ENCODE measurements around the gene AUTS2.

The AUTS2 gene

DNA sequence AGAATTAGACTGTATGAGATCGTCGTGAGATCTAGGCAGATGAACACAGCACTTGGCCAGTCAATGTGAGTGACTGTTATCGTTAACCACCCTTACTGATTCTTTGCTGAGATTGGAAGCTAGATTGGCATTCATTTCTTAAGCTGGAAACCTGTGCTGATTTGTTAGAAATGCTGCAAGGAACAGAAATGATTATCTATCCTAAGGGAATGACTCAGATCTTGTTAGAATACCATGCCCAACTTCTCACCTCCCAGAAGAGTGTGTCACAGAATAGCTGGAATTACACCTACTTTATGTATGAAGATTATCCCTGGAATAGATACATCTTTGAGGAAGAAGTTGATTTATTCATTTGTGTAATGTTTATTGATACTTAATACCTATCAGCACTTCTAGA is 275.2 kb downstream of the AUTS2 start:
- no peak overlapping the region for H3K27ac Mint-ChIP-seq
- H3K36me3 Mint-ChIP-seq (ENCODE audit: low read depth), result no peaks in the 10 kb centered on the region
- peaks cover 6% of the 10 kb centered on the region for H3K27me3 Mint-ChIP-seq
- H3K9me3 Mint-ChIP-seq, result no peaks in the 10 kb centered on the region
- no peak overlapping the region for H3K4me3 Mint-ChIP-seq
- H3K4me1 Mint-ChIP-seq (ENCODE audit: low read depth), result no peaks in the 10 kb centered on the region
- DNase-seq, result no peak

DNA sequence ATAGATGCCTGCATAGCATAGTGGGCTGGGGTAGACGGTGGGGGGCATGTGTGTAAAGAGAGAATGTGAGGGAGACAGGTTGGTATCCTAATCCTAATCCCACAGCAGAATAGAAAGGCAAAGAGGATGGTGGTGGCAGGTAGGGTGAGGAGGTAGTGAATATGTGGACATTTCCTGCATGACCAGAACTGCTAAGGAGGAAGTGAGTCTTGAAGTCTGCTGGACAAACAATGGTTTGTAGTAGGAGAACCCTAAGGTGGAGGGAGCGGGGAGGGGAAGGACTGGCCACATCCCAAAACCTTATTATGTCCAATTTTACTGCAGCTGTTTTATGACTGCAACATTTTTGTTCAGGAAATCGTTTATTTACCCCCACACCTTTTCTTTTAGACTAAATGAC is 279.7 kb downstream of the AUTS2 start:
- Mint-ChIP-seq H3K4me1 (ENCODE audit: low read depth) (no peaks in the 10 kb centered on the region), H3K27me3 (peaks cover 6% of the 10 kb centered on the region), H3K27ac (no peak overlapping the region), H3K9me3 (no peaks in the 10 kb centered on the region), H3K36me3 (ENCODE audit: low read depth) (no peaks in the 10 kb centered on the region), H3K4me3 (no peak overlapping the region)
- DNase-seq, result no peak

DNA sequence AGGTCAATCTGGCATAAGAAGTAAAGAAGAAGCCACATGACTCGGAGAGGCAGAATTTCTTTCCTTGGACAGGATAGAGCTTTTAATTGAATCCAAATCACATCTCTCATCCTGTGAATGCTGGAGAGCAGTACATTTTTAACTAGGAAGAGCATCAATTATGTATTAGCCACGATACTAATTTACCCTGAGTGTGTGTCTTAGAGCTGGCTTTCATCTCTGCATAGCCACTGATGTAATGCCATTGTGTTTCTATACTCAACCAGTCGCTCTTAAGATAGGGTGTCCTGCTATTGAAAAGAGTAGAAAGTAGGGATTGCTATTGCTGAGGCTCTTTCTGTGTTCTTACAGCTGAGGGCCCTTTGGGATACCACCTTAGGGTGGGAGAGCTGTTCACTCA is 280.3 kb downstream of the AUTS2 start:
- Mint-ChIP-seq H3K9me3 (no peaks in the 10 kb centered on the region), H3K36me3 (ENCODE audit: low read depth) (no peaks in the 10 kb centered on the region), H3K4me1 (ENCODE audit: low read depth) (no peaks in the 10 kb centered on the region), H3K27ac (no peak overlapping the region), H3K27me3 (peaks cover 6% of the 10 kb centered on the region), H3K4me3 (no peak overlapping the region)
- DNase-seq, result no peak

DNA sequence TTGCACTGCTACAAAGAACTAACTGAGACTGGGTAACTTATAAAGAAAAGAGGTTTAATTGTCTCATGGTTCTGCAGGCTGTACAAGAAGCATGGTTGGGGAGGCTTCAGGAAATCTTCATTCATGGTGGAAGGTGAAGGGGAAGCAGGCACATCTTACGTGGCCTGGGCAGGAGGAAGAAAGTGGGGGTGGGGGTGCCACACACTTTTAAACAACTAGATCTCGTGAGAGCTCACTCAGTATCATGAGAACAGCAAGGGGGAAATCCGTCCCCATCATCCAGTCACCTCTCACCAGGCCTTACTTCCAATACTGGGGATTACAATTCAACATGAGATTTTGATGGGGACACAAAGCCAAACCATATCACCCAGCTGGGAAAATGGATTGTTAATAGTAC is 281.7 kb downstream of the AUTS2 start:
- no peak overlapping the region for H3K27ac Mint-ChIP-seq
- H3K4me3 Mint-ChIP-seq, result no peak overlapping the region
- H3K4me1 Mint-ChIP-seq (ENCODE audit: low read depth), result no peaks in the 10 kb centered on the region
- no peak for DNase-seq
- peaks cover 6% of the 10 kb centered on the region for H3K27me3 Mint-ChIP-seq
- H3K9me3 Mint-ChIP-seq, result no peaks in the 10 kb centered on the region
- no peaks in the 10 kb centered on the region for H3K36me3 Mint-ChIP-seq (ENCODE audit: low read depth)

DNA sequence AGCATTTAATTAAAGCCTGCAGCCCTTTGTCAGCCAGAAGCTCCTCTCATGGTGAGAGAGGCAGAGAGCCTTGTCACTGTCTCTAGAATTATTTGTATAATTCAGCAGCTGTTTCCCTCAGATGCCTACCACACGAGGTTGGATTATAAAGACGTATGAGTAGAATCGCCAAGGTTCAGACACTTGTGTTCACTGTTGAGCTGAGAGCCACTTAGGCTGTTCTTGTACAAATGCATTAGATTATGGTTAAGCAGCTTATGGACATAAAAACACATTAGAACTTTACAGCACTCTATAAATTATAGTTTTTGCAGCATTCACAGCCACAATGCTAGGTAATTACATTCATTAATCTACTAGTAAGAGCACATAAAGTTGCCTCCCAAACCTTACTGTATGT is 282.6 kb downstream of the AUTS2 start:
- H3K4me1 Mint-ChIP-seq (ENCODE audit: low read depth), result no peaks in the 10 kb centered on the region
- no peak overlapping the region for H3K4me3 Mint-ChIP-seq
- DNase-seq, result no peak
- H3K27ac Mint-ChIP-seq, result no peak overlapping the region
- peaks cover 6% of the 10 kb centered on the region for H3K27me3 Mint-ChIP-seq
- no peaks in the 10 kb centered on the region for H3K9me3 Mint-ChIP-seq
- H3K36me3 Mint-ChIP-seq (ENCODE audit: low read depth), result no peaks in the 10 kb centered on the region

DNA sequence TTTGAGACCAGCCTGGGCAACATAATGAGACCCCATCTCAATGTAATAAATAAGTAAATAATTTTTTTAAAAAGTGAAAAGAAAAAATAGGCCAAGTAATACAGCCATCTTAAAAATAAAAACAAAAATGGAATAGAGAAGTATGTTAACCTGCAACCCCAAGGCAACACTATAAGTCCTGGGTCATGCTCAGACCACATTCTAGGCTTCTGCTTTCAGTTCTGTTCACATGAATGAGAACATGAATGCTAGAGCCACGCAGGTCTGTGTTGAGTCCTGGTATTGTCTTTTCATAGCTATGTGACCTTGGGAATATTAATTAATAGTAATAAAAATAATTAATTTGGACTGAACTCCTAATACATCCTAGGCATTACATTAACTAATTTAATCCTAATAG is 284.0 kb downstream of the AUTS2 start:
- Mint-ChIP-seq H3K27ac (no peak overlapping the region), H3K4me1 (ENCODE audit: low read depth) (no peaks in the 10 kb centered on the region), H3K27me3 (peaks cover 6% of the 10 kb centered on the region), H3K9me3 (no peaks in the 10 kb centered on the region), H3K4me3 (no peak overlapping the region), H3K36me3 (ENCODE audit: low read depth) (no peaks in the 10 kb centered on the region)
- DNase-seq, result no peak

DNA sequence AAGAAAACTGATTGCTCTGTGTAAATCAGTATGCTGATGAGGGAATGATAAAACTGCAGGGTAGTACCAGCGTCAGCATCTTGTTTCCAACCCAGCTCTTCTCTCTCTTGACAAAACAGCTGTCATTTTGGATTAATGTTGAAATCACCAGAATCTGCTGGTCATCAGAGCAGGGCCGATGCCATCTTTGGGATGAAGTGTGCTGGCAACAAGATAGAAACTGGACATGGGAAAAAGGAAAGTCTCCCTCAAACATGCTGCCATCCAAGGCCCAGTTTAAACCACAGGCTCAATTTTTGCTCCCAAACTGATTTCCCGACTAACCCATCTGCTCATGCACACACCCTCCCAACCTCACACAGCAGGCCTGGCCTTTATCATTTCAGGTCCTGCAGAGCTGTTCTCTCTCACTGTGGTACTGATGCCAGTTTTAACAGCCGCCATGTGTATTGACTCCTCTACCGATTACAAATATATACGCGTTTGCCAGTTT is 285.2 kb downstream of the AUTS2 start:
- Mint-ChIP-seq H3K27me3 (no peaks in the 10 kb centered on the region), H3K9me3 (no peaks in the 10 kb centered on the region), H3K27ac (no peak overlapping the region), H3K36me3 (ENCODE audit: low read depth) (no peaks in the 10 kb centered on the region), H3K4me1 (ENCODE audit: low read depth) (no peaks in the 10 kb centered on the region), H3K4me3 (no peak overlapping the region)
- no peak for DNase-seq

DNA sequence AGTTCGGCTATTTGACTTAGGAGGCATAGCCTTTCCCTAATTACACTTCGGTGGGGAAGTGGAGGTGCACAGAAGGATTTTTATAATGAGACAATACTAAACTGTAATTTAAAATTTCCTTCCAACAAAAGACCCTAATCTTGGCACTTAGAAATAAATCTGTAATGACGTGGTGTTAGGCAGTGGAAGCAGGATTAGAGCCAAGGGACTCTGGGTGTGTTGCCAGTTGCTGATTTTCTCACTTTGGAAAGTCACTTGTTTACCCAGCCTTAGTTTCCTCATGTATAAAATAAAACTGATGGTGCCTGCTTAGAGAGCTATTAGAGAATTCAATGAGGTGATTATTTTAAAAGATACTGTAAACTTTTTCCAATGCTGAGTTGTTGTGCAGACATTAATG is 287.2 kb downstream of the AUTS2 start:
- H3K4me1 Mint-ChIP-seq (ENCODE audit: low read depth), result peaks cover 5% of the 10 kb centered on the region
- no peak for DNase-seq
- H3K36me3 Mint-ChIP-seq (ENCODE audit: low read depth), result no peaks in the 10 kb centered on the region
- no peaks in the 10 kb centered on the region for H3K27me3 Mint-ChIP-seq
- no peak overlapping the region for H3K27ac Mint-ChIP-seq
- no peaks in the 10 kb centered on the region for H3K9me3 Mint-ChIP-seq
- no peak overlapping the region for H3K4me3 Mint-ChIP-seq

DNA sequence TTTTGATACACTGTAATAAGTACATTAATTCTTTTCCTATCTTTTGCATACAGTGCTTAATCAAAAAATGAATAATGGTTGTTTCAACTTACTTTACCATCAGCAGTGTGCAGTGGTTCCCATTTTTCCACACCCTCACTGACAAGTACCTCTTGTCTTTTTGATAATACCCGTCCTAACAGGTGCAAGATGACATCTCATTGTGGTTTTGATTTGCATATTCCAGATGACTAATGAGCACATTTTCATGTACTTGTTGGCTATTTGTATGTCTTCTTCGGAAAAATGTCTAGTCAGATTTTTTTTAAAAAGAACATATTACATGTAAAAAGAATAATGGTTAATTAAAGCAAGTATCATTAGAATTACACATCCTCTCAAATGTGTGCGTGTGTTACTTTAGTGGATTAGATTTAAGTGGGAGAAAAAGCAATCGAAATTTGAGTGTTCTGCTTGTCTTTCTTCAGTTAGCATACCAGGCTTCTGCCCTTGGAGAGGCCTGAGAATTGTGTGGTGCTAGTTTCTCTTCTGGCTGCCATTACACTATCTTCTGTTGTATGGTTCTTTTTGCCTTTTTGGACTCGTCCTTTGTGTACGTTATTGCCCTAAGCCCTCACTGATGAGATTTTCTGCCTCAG is 291.2 kb downstream of the AUTS2 start:
- no peak for DNase-seq
- H3K9me3 Mint-ChIP-seq, result no peaks in the 10 kb centered on the region
- peaks cover 5% of the 10 kb centered on the region for H3K4me1 Mint-ChIP-seq (ENCODE audit: low read depth)
- no peaks in the 10 kb centered on the region for H3K27me3 Mint-ChIP-seq
- no peaks in the 10 kb centered on the region for H3K36me3 Mint-ChIP-seq (ENCODE audit: low read depth)
- H3K27ac Mint-ChIP-seq, result no peak overlapping the region
- H3K4me3 Mint-ChIP-seq, result no peak overlapping the region

DNA sequence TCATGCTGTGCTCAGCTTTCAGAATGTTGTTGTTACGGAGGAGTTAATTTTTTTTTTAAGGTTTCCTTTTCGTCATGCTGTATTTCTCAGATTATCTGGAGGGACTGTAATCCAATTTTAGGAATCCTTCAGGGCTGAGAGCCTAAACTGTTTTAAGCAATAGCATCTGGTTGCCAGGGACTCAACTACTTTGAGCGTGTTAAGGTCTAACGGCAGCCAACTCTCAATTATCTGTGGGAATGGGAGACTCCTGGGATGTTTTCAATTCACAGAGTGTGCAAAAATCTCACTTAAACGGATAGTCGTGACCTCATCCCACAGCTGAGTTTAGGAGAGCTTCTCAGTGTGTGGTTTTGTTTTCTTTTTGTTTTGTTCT is 291.7 kb downstream of the AUTS2 start:
- Mint-ChIP-seq H3K27ac (no peak overlapping the region), H3K4me1 (ENCODE audit: low read depth) (peaks cover 5% of the 10 kb centered on the region), H3K4me3 (no peak overlapping the region), H3K27me3 (no peaks in the 10 kb centered on the region), H3K9me3 (no peaks in the 10 kb centered on the region), H3K36me3 (ENCODE audit: low read depth) (no peaks in the 10 kb centered on the region)
- no peak for DNase-seq

DNA sequence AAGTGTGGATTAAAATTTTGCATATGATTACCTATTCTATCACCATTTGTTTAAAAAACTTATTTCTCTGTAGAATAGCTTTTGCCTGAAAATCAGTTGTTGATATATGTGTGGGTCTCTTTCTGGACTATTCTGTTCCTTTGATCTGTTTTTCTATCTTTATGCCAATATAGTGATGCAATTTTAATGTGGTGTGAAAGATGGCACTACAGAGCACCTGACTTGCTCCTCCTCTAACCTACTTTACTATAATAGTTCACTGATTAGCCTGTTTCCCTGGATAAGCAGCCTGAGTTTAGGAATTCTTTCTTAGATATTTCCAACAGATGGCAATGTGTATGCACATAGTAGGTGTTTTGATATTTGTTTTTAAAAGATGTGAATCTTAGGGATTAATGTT is 294.5 kb downstream of the AUTS2 start:
- Mint-ChIP-seq H3K9me3 (no peaks in the 10 kb centered on the region), H3K36me3 (ENCODE audit: low read depth) (no peaks in the 10 kb centered on the region), H3K27me3 (no peaks in the 10 kb centered on the region), H3K27ac (no peak overlapping the region), H3K4me1 (ENCODE audit: low read depth) (peaks cover 5% of the 10 kb centered on the region), H3K4me3 (no peak overlapping the region)
- DNase-seq, result no peak

DNA sequence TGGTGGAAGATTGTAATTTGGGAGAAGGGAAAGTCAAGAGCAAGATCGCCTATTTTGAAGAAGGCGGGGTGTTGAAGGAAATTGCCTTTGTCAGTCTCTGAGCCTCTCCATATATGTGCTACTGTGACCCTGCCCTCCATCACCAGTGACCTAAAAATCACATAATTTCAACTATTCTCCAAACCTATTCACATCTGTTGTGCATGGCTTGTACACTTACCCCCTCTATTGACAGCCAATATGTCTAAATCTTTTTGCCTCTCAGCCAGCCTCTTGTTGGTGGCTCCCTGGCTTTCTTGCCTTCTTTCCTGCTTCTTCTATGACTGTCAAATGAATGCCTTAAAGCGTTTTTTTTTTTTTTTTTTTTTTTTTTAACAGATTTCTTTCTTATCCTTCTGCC is 295.6 kb downstream of the AUTS2 start:
- Mint-ChIP-seq H3K36me3 (ENCODE audit: low read depth) (no peaks in the 10 kb centered on the region), H3K27me3 (no peaks in the 10 kb centered on the region), H3K27ac (no peak overlapping the region), H3K4me1 (ENCODE audit: low read depth) (peaks cover 5% of the 10 kb centered on the region), H3K4me3 (no peak overlapping the region), H3K9me3 (no peaks in the 10 kb centered on the region)
- no peak for DNase-seq

DNA sequence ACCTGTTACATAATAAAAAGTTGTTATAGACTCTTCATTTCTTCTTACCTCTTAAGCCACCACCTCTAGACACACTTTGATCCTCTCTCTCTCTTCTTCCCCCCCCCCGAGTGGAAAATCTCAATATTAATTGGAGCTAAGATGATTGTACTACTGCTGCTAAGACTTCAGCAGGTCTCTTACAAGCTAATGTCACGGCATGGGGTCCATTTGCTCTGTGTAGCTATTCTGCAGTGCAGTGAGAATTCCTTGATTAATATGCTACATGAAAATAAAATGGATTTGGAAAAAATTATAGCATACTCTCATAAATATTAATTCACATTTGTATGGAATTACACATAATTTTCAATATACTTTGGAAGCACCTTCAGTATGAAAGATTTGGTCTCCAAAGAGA is 297.2 kb downstream of the AUTS2 start:
- H3K27me3 Mint-ChIP-seq, result peaks cover 3% of the 10 kb centered on the region
- H3K36me3 Mint-ChIP-seq (ENCODE audit: low read depth), result no peaks in the 10 kb centered on the region
- no peak for DNase-seq
- no peak overlapping the region for H3K4me3 Mint-ChIP-seq
- no peaks in the 10 kb centered on the region for H3K9me3 Mint-ChIP-seq
- H3K4me1 Mint-ChIP-seq (ENCODE audit: low read depth), result no peaks in the 10 kb centered on the region
- no peak overlapping the region for H3K27ac Mint-ChIP-seq

DNA sequence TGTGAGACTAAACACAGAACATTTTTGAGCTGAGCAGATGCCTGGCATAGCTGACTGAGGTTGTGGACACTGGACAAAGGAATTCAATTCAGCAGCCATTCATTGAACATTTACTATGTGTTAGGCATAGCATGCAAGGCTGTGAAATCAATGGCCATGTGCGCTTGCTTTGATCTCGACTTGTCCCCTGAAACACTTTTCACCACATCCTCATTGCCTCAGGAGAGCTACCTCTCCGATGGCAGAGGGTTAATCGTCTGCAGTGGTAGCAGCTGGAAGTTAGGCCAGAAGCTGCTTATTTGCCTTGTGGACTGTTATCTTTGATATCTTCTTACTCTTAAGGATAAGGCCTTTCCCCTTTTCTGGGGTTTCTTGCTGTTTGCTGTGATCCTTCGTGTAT is 297.8 kb downstream of the AUTS2 start:
- no peak overlapping the region for H3K27ac Mint-ChIP-seq

DNA sequence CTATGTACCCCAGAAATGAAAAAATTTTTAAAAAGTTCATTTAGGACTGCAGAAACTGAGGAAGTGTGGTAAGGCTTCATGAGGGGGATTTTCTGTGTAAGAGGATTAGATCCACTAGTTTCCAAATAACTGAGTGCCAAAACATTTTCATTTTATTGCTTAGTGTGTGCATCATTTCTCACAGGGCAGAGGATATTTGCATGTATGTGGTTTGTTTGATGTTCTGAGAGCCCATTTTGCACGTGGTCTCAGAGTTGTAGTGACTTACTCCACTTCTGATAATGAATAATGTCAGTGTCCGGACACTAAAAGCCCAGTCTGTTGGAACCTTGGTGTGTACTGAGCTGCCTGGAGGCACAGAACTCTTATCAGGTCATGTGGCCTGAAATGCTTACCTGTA is 299.9 kb downstream of the AUTS2 start:
- no peak overlapping the region for H3K4me3 Mint-ChIP-seq
- H3K36me3 Mint-ChIP-seq (ENCODE audit: low read depth), result no peaks in the 10 kb centered on the region
- H3K27me3 Mint-ChIP-seq, result peaks cover 3% of the 10 kb centered on the region
- DNase-seq, result no peak
- H3K4me1 Mint-ChIP-seq (ENCODE audit: low read depth), result no peaks in the 10 kb centered on the region
- no peaks in the 10 kb centered on the region for H3K9me3 Mint-ChIP-seq
- no peak overlapping the region for H3K27ac Mint-ChIP-seq

More for the DNA sequence above, 297.8 kb downstream of the AUTS2 start:
- DNase-seq, result no peak
- H3K4me1 Mint-ChIP-seq (ENCODE audit: low read depth), result no peaks in the 10 kb centered on the region
- no peaks in the 10 kb centered on the region for H3K9me3 Mint-ChIP-seq
- no peaks in the 10 kb centered on the region for H3K36me3 Mint-ChIP-seq (ENCODE audit: low read depth)
- H3K4me3 Mint-ChIP-seq, result no peak overlapping the region
- H3K27me3 Mint-ChIP-seq, result peaks cover 3% of the 10 kb centered on the region

DNA sequence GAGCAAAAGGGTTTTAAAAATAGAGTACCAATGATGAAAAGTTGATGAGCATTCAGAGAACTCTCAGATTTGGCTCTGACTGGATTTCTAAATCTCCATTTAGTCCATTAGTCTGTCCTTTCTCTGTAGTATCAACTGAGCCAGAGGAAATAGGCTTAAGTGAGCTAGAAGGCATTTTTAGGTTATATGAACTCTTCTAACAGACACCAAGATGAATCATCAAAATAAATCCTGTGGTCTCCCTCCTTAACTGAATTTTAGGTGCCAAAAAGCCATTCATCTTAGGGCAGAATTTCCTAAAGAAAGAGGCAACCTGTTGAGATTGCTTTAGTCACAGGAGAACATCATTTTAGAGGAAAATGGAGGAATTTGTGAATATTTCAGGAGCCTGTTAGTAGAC is 305.1 kb downstream of the AUTS2 start:
- DNase-seq, result no peak

More for the DNA sequence above, 305.1 kb downstream of the AUTS2 start:
- Mint-ChIP-seq H3K27ac (no peak overlapping the region), H3K4me1 (ENCODE audit: low read depth) (peaks cover 4% of the 10 kb centered on the region), H3K4me3 (no peak overlapping the region), H3K27me3 (peaks cover 3% of the 10 kb centered on the region), H3K9me3 (no peaks in the 10 kb centered on the region), H3K36me3 (ENCODE audit: low read depth) (no peaks in the 10 kb centered on the region)

Measured in activated T-cell treated with anti-CD3 and anti-CD28 coated beads, Interleukin-2, amount 50 U/mL, for 24 hours (primary cell).